LNCAP (cell line): ENCODE measurements around the gene DTHD1.

Experiments
- TF ChIP-seq, protein P1 (sequence below): fragments of 450-650 bp; IDR thresholded peaks from 2 replicates; pipeline ENCODE4 v1.5.1; 2017; ENCODE audit warnings: mild to moderate bottlenecking

The DTHD1 gene

DNA sequence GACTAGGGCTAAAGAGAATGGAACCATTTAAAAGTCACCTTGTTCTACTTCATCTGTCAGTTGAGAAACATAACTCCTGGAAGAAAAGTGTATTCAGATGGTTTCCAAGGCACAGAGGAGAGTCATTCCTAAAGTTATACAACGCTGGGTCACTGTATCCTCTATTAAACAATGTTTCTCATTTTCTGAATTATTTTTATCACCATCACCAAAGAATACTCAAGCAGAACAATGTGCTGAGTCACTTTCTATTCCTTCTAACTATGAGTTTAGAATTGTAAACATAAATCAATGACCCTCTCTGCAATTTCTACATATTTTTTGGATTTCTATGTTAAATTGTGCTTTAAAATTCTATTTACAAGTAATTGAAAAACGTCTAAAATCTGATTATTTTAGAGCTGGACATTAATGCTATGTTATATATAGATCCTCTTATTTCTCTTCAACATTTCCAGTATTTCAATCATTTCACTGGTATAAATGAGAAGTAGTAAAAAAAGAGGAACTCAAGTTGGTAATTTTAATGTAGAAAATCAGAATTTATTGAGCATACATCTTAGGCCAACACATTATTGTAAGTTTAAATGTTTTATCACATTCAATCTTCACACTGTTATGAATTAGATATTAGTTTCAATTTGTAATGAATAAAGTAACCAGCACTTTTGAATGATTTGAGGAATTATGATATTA lies 7.5 kb downstream of the DTHD1 start:
- TF ChIP-seq, protein P1, sequence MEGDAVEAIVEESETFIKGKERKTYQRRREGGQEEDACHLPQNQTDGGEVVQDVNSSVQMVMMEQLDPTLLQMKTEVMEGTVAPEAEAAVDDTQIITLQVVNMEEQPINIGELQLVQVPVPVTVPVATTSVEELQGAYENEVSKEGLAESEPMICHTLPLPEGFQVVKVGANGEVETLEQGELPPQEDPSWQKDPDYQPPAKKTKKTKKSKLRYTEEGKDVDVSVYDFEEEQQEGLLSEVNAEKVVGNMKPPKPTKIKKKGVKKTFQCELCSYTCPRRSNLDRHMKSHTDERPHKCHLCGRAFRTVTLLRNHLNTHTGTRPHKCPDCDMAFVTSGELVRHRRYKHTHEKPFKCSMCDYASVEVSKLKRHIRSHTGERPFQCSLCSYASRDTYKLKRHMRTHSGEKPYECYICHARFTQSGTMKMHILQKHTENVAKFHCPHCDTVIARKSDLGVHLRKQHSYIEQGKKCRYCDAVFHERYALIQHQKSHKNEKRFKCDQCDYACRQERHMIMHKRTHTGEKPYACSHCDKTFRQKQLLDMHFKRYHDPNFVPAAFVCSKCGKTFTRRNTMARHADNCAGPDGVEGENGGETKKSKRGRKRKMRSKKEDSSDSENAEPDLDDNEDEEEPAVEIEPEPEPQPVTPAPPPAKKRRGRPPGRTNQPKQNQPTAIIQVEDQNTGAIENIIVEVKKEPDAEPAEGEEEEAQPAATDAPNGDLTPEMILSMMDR, result no peak

DNA sequence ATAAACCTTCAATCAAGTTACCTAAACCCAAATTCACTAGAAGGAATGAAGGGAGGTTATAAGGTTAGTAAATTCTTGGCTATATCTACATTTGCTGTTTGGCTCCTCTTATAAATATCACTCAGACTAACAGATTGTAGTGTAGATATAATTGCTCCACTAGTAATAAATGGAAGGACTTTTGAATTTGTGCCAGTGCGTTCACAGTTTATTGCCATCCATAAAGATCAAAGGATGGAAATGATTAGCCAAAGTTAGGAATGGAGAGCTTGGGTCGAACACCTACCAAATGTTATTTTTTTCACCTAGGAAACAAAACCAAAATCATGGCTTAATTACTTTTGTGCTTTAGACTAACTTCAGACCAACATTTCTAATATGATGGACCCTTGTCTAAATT lies 9.2 kb downstream of the DTHD1 start:
- TF ChIP-seq, protein P1, result no peak

DNA sequence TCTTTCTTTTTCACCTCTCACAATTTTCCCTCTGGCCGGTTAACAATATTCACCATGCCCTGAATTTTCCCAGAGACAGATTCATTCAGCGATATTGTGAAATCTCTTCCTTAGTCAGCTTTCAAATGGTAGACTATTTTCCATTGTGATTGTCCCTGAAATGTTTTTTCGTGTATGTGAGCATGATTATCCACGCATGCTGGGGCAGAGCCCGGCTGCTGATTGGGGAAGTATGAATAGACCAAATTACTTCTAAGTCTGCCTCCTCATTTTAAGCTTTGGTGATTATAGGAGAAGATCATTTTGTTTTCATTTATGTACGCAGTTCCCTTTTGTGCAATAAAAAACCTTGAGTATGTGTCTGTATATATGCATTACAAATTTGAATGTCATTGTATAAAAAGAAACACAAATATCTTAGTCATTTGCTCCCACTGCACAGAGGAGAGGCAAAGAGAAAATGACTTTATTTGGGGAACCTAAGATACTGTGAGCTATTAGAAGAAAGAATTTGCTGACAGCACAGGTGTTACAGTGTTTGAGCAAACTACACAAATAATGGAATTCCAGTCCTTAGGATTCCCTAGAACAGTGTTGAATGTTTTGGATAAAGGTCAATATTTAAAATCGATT lies 11.3 kb downstream of the DTHD1 start:
- TF ChIP-seq, protein P1, result no peak

GRCh38 chr4:36301127-36301526 lies 19.7 kb downstream of the DTHD1 start:
- TF ChIP-seq, protein P1, result no peak

- TF ChIP-seq, protein P1, result no peak
Observed at GRCh38 chr4:36303426-36304137, 22.2 kb downstream of the DTHD1 start.

DNA sequence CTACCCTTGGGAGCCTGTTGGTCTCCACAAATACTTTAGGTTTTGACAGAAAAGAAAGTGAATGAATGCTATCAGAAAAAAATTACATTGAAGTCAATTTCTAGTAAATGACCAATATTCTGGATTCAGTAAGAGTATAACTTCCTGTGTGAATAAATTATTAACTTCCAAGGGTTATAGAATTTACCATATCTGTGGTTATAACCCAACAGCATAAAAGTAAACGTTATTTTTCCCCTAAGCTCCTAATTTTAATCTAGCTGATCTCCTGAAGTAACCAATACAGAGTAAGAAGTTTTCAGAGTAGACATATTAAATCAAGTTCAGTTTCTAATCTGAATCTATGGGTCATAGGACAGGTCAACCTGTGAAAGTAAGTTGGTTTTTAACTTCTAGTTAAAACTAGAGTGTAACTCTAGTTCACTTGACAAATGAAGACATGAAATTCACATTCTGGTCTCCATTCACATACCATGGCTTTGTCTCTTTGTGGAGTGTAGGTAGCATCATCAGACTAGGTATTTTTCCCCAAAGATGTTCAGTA lies 22.8 kb downstream of the DTHD1 start:
- TF ChIP-seq, protein P1, result no peak

GRCh38 chr4:36308150-36308549 lies 26.7 kb downstream of the DTHD1 start:
- TF ChIP-seq, protein P1, result no peak
